GM13976 (cell line): ENCODE measurements around the gene RIN3.

Source experiments
- DNase-seq: peaks from one replicate; pipeline ENCODE4 v3.0.0; 2012; ENCODE audit warnings: low spot score
- CTCF ChIP-seq: IDR thresholded peaks from 2 replicates; pipeline ENCODE4 v1.5.1; 2012; ENCODE audit warnings: borderline replicate concordance, mild to moderate bottlenecking; ENCODE audit not compliant: insufficient read depth; ENCODE audit errors: extremely low read depth, missing control alignments, control extremely low read depth
- in situ Hi-C: fragments of 300-500 bp; cut with MboI; formaldehyde crosslinking; loops from one replicate; pipeline ENCODE4 v1.12.0; 2022; ENCODE audit warnings: low sequenced_read_pairs, mixed read lengths, inconsistent platforms; ENCODE audit not compliant: unreplicated experiment

The RIN3 gene

GRCh38 chr14:92492258-92492657 is 21.3 kb upstream of the RIN3 start:
- in situ Hi-C loops: no loop called here
- DNase-seq: no peak
- no peak for TF ChIP-seq CTCF

- no peak for DNase-seq
- in situ Hi-C loops: no loop called here
- TF ChIP-seq CTCF: no peak
Measured at GRCh38 chr14:92493024-92493423, 20.6 kb upstream of the RIN3 start.

- DNase-seq: no peak
- in situ Hi-C loops: no loop called here
- no peak for TF ChIP-seq CTCF
Measured at GRCh38 chr14:92493492-92493891, 20.1 kb upstream of the RIN3 start.

- DNase-seq: no peak
Measured at GRCh38 chr14:92494512-92494911, 19.1 kb upstream of the RIN3 start.

GRCh38 chr14:92495027-92495426 is 18.6 kb upstream of the RIN3 start:
- in situ Hi-C loops: no loop called here
- no peak for TF ChIP-seq CTCF
- DNase-seq: no peak

More at GRCh38 chr14:92494512-92494911, 19.1 kb upstream of the RIN3 start:
- TF ChIP-seq CTCF: no peak
- in situ Hi-C loops: no loop called here

GRCh38 chr14:92496191-92496857 is 17.3 kb upstream of the RIN3 start:
- no peak for TF ChIP-seq CTCF
- no peak for DNase-seq
- in situ Hi-C loops: no loop called here
